Measurements from ENCODE around the gene SLC44A3.

SLC44A3 gene

GRCh38 chr1:94906382-94906781, 86.2 kb downstream of the SLC44A3 start:
- DNase-seq = no peak
- no peak for TF ChIP-seq CTCF (IDR thresholded peaks at IDR 0.05; ENCODE audit: low read depth, low read length)
- no peaks in the 10 kb centered on the region for H3K9me3 ChIP-seq (ENCODE audit: severe bottlenecking)
- no peaks in the 10 kb centered on the region; the same call in 1 of the 2 replicates for H3K36me3 ChIP-seq
- H3K27ac ChIP-seq = no peak overlapping the region
- H3K4me3 ChIP-seq (ENCODE audit: low read depth, low read length) = no peak overlapping the region
- H3K27me3 ChIP-seq (ENCODE audit: insufficient read depth, low read depth, severe bottlenecking) = no peaks in the 10 kb centered on the region

DNA sequence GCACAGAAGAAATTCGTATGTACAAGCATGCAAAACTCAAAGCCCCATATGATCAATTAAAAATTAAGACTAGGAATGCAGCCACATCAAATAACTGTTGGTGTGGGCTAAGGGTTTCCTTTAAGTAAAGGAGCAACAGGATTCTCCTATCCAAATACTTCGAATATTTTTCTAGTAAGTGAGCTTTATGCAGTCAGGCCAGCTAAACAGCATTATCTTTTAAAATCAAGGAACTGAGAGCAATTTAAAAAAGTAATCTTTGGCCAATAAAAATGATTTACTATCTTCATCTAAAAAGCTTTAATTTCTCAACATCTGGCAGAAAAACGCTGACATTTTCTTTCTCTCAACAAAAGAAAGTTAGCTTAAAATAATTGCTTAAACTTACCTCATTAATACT, 87.0 kb downstream of the SLC44A3 start:
- no peaks in the 10 kb centered on the region for H3K9me3 ChIP-seq (ENCODE audit: severe bottlenecking)
- H3K4me3 ChIP-seq (ENCODE audit: low read depth, low read length) = no peak overlapping the region
- DNase-seq = no peak
- TF ChIP-seq CTCF (IDR thresholded peaks at IDR 0.05; ENCODE audit: low read depth, low read length) = no peak
- no peaks in the 10 kb centered on the region for H3K27me3 ChIP-seq (ENCODE audit: insufficient read depth, low read depth, severe bottlenecking)
- H3K27ac ChIP-seq = no peak overlapping the region
- H3K36me3 ChIP-seq = no peaks in the 10 kb centered on the region; the same call in 1 of the 2 replicates

DNA sequence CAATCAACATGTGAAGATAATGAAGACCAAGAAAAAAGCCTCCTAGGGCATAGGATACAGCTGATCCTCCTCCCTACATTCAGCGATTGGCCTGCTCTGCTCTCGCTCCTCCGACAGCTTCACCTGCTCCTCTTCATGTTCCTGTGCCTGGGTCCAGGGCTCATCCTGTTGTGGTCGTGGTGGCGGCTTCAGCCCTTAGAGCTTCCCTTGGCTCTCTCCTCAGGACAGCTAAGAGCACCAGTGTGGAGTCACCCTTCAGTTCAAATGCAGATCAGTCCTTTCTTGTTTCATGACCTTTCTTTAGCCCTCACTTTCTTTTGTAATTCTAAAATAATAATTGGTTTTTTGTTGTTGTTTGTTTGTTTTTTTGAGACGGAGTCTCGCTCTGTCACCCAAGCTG, 88.0 kb downstream of the SLC44A3 start:
- H3K27ac ChIP-seq = no peak overlapping the region
- H3K4me3 ChIP-seq (ENCODE audit: low read depth, low read length) = no peak overlapping the region
- no peaks in the 10 kb centered on the region for H3K27me3 ChIP-seq (ENCODE audit: insufficient read depth, low read depth, severe bottlenecking)
- H3K9me3 ChIP-seq (ENCODE audit: severe bottlenecking) = no peaks in the 10 kb centered on the region
- DNase-seq = no peak
- H3K36me3 ChIP-seq = no peaks in the 10 kb centered on the region; the same call in 1 of the 2 replicates
- TF ChIP-seq CTCF (IDR thresholded peaks at IDR 0.05; ENCODE audit: low read depth, low read length) = no peak

- no peak for TF ChIP-seq CTCF (IDR thresholded peaks at IDR 0.05; ENCODE audit: low read depth, low read length)
- no peak overlapping the region for H3K4me3 ChIP-seq (ENCODE audit: low read depth, low read length)
- DNase-seq = no peak
- H3K27me3 ChIP-seq (ENCODE audit: insufficient read depth, low read depth, severe bottlenecking) = no peaks in the 10 kb centered on the region
- no peak overlapping the region for H3K27ac ChIP-seq
- no peaks in the 10 kb centered on the region; the same call in 1 of the 2 replicates for H3K36me3 ChIP-seq
- no peaks in the 10 kb centered on the region for H3K9me3 ChIP-seq (ENCODE audit: severe bottlenecking)
Observed at GRCh38 chr1:94908965-94909364, 88.8 kb downstream of the SLC44A3 start.

GRCh38 chr1:94909486-94909885, 89.3 kb downstream of the SLC44A3 start:
- no peak overlapping the region for H3K27ac ChIP-seq
- H3K36me3 ChIP-seq = no peaks in the 10 kb centered on the region; the same call in 1 of the 2 replicates
- DNase-seq = no peak
- H3K27me3 ChIP-seq (ENCODE audit: insufficient read depth, low read depth, severe bottlenecking) = no peaks in the 10 kb centered on the region
- no peak for TF ChIP-seq CTCF (IDR thresholded peaks at IDR 0.05; ENCODE audit: low read depth, low read length)
- no peaks in the 10 kb centered on the region for H3K9me3 ChIP-seq (ENCODE audit: severe bottlenecking)
- H3K4me3 ChIP-seq (ENCODE audit: low read depth, low read length) = no peak overlapping the region

Data from WERI-Rb-1 (cell line).